ENCODE measurements around the gene FMN2.
A peak's percentile ranks its signal among the peaks of the same experiment; 100 is the strongest.

DNA sequence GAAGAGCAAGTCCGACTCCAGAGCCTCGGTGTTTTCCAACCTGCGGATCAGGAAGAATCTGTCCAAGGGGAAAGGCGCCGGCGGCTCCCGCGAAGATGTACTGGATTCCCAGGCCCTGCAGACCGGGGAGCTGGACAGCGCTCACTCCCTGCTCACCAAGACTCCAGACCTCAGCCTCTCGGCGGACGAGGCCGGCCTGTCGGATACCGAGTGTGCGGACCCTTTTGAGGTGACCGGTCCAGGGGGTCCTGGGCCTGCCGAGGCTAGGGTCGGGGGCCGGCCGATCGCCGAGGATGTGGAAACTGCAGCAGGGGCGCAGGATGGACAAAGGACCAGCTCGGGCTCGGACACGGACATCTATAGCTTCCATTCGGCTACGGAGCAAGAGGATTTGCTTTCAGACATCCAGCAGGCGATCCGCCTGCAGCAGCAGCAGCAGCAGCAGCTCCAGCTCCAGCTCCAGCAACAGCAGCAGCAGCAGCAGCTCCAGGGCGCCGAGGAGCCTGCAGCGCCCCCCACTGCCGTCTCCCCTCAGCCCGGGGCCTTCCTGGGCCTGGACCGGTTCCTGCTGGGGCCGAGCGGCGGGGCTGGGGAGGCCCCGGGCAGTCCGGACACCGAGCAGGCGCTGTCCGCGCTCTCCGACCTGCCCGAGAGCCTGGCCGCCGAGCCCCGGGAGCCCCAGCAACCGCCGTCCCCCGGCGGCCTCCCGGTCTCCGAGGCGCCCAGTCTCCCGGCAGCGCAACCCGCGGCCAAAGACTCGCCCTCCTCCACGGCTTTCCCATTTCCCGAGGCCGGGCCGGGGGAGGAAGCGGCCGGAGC, 827 bp downstream of the FMN2 start:
- TF ChIP-seq, protein P1, sequence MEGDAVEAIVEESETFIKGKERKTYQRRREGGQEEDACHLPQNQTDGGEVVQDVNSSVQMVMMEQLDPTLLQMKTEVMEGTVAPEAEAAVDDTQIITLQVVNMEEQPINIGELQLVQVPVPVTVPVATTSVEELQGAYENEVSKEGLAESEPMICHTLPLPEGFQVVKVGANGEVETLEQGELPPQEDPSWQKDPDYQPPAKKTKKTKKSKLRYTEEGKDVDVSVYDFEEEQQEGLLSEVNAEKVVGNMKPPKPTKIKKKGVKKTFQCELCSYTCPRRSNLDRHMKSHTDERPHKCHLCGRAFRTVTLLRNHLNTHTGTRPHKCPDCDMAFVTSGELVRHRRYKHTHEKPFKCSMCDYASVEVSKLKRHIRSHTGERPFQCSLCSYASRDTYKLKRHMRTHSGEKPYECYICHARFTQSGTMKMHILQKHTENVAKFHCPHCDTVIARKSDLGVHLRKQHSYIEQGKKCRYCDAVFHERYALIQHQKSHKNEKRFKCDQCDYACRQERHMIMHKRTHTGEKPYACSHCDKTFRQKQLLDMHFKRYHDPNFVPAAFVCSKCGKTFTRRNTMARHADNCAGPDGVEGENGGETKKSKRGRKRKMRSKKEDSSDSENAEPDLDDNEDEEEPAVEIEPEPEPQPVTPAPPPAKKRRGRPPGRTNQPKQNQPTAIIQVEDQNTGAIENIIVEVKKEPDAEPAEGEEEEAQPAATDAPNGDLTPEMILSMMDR (conservative IDR thresholded peaks at IDR 0.05; ENCODE audit: low read depth, low read length) = peak; percentile 61
- no peak for TF ChIP-seq EZH2 (IDR thresholded peaks at IDR 0.05; ENCODE audit: low read length, unreplicated experiment)
- TF ChIP-seq EZH2phosphoT487 (IDR thresholded peaks at IDR 0.05; ENCODE audit: borderline replicate concordance, low read length) = no peak

Data from PC-3 (cell line).